DMS 273 (cell line): ENCODE data around the gene APMAP.

Source experiments
- DNase-seq: peaks from one replicate; lab custom pipeline; 2025; ENCODE audit not compliant: unreplicated experiment; lab: John Stamatoyannopoulos, UW

The APMAP gene

DNA sequence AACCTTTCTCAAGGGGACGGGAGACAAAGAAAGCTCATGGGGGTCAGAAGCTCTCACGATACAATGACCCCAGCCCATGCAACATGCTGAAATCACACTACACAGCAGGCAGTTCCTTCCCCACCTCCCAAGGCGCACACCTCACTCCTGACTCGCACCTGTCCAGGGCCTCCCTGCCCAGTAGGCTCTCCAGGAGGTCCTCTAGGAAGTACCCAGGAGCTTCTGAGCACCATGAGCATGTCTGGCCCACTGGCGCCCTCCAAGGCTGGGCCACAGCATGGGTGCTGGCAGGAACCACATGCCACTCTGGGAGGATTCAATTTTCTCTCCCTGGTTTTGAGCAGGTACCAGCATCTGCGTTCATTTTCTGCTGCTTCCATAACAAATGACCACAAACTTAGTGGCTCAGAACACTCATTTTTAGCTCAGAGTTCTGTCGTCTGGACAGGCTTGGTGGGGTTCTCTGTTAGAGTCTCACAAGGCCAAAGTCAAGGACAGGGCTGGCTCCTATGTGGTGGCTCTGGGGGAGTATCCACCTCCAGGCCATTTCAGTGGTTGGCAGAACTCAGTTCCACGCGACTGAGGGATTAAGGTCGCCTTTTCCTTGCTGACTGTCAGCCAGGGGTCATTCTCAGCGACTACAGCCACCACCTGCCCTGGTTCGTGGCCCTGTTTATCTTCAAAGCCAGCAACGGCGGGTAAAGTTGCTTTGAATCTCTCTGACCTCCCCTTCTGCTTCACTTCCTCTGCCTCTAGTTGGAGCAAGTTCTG is 32.7 kb upstream of the APMAP start:
- no peak for DNase-seq

GRCh38 chr20:25024171-25024570 is 31.6 kb upstream of the APMAP start:
- no peak for DNase-seq

DNA sequence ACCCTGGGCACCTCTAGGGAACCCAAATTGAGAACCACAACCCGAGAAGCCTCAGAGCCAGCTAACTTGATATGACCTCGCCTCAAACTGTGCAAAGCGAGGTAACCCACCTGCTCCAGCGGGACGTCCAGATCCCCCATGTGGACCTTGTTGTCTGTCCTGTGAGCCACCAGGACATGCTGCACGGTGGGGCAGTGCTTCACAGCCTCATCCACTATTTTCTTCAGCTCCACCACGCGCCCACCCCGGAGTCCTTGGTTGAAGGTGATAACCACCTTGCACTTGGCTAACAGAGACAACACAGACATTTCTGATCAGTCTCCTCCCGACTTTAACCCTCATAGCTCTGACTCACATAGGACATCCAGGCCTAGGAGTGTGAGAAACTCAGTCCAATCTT is 30.8 kb upstream of the APMAP start:
- no peak for DNase-seq

DNA sequence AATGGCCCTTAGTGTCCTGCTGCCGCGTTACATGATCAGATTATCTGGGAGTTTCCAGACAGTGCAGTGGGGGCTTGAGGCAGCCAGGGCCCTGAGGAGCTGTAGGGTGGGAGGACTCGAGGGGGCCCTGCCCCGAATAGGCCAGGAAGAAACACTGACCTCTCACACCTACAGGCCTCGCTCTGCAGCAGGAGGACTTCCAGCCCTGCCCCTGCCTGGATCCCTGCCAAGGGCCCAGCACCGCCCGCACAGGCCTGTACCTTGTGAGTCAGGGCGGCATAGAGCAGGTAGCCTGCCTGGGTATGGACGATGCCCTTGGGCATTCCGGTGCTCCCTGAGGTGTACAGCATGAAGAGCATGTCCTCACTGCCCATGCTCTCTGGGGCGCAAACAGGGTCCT is 30.1 kb upstream of the APMAP start:
- DNase-seq = no peak

DNA sequence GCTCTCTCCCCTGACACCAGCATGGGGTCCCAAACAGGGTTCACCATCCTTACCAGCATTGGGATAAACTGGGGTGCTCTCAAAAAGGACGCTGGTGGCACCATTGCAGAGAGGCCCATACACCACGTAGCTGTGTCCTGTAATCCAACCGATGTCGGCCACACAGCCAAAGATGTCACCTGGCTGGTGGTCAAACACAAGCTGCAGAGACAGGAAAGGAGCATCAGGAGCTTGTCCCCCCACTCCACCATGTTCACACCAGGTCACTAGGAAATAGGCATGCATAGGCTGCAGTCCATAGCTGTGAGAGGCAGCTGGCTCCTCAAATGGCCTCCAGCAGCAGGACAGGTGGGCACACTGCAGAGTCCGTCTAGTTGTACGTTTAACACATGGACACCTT is 28.8 kb upstream of the APMAP start:
- DNase-seq = no peak

DNA sequence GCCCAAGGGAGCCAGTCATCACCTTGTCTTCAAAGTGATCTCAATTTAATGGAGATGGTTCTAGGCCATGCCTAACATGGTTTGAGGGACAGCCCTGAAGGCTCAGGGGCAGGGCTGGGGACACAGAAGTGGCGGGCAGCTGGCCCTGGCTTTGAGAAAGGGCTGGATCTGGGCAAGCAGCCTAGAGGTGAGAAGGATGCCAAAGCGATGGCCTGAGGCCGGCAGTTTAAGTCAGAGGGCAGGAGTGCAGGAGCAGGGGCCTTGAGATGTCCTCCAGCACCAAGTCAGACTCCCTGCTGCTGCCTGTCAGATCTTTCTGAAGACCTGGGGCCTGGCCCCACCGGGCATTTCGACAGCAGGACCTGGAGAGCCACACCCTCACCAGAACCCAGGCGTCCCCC is 28.4 kb upstream of the APMAP start:
- DNase-seq = no peak

- no peak for DNase-seq
These were observed 27.8 kb upstream of the APMAP start for GRCh38 chr20:25020345-25020744.

DNA sequence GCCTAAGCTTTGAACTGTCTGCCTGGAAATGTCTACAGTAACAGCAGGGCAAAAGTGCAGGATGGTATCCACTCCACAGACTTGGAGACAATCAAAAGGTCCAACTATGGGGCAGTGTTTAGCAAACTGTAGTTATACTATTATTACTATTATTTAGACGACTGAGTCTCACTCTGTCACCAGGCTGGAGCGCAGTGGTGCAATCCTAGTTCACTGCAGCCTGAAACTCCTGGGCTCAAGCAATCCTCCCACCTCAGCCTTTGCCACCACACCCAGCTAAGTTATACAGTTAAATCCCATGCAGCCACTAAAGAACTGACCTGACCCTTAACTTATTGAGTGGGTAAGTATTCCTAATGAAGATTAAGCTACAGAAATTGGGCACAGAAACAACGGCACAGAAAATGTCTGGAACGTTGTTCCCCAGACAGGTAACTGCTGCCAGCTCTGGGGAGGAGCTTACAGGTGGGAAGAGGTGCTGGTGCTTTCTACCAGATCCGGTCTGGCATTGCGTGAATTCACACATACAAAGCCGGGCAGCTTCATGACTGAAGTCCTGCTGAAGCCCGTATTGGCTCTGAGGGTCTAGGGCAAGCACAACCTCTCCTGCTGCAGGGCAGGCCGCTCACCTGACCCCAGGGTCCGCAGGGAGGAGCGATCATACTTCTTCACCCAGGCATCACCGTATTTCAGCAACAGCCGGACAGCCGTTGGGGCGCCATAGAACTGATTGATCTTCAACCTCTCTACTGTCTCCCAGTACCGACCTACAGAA is 27.0 kb upstream of the APMAP start:
- DNase-seq = no peak

- no peak for DNase-seq
These were observed 26.3 kb upstream of the APMAP start for GRCh38 chr20:25018841-25019240.

GRCh38 chr20:25018425-25018824 is 25.9 kb upstream of the APMAP start:
- DNase-seq = no peak

- DNase-seq = no peak
These were observed 24.8 kb upstream of the APMAP start for GRCh38 chr20:25017257-25017803.

DNA sequence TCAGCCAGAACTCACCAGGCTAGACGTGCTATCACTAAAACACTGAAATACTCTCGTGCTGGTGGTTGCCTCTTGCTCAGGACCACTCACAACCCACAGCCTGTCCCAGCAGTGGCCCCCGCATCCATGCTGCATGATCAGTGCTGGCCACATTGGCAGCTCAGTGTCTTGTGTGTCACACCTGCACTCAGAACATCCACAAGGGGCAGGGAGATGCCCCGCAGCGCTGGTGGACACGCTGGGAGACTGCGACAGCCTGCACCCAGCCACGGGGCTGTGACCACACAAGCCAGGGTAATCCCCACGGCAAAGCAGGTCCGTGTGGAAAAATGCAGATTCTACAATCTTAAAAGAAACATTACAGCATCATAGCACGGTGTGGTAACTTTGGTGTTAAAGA is 23.9 kb upstream of the APMAP start:
- DNase-seq = no peak

DNA sequence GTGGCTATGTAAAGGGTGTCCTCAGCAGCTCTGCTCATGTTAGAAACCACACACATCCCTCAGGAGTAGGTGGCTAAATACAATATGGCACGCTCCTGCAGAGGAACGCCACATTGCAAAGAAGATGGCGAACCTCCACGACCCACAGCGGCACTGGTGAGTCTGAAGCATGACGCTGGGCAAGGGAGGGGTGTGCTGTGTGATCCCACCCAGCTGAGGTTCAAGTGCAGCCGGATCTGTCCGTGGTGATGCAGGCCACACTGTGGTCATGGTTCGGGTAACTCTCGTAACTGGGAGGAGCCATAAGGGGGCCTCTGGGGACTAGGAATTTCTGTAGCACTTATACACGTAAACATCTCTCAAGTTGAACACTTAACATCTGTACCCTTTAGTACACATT is 23.4 kb upstream of the APMAP start:
- DNase-seq = no peak

DNA sequence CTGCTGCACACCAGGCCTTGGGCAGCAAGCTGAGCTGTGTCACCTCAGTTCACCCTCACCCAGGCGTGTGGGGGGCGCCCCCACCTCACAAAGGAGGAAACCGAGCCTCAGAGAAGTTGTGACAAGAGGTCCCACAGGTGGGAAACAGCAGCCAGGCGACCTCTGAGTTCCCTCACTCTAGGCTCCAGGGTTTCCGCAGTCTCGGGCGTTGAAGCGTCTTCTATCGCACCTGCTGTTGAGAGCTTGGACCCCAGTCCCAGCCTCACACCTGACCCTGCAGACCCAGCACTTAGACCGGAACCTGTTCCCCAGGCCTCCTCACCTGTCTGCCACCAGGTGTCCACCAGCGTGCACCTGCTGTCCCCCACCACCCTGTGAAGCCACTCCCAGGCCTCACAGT is 22.3 kb upstream of the APMAP start:
- no peak for DNase-seq

DNA sequence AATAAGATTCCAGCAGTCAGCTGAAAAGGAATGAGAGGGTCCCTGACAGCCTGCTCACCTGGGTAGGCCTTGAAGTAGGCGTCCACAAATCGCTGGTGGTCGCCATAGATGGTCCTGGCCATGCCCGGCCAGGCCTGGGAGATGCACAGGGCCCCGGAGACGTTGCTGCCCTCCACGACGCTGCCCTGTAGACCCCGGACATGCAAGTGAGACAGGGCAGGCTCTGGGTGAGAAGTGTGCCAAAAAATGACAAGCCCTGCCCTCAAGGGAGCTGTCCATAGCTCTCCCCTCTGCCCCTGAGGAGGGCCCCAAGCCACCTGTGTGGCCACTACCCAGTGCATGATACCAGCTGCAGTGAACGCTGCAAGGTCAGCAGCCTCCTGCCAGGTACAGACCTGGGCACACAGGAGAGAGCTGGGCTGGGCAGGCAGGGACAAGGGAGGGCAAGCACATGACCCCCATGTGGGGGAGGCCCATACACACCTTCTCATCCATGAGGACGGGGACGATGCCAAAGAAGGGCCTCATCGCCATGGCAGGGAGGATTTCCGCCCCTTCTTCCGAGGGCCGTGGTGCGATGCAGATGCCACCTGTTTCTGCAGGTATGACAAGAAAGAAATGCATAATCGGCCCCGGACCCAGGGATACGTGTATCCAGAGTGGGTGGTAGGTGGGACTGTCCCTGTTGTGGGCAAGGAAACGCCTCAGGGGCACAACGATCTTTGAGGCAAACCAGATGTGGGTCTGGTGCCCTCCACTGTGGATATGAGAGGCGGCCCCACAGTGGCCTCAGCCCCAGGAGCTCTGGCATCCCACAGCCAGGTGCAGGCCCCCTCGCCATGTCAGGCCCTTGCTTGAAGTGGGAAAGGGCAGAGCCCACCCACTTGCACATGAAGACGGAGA is 21.2 kb upstream of the APMAP start:
- no peak for DNase-seq

DNA sequence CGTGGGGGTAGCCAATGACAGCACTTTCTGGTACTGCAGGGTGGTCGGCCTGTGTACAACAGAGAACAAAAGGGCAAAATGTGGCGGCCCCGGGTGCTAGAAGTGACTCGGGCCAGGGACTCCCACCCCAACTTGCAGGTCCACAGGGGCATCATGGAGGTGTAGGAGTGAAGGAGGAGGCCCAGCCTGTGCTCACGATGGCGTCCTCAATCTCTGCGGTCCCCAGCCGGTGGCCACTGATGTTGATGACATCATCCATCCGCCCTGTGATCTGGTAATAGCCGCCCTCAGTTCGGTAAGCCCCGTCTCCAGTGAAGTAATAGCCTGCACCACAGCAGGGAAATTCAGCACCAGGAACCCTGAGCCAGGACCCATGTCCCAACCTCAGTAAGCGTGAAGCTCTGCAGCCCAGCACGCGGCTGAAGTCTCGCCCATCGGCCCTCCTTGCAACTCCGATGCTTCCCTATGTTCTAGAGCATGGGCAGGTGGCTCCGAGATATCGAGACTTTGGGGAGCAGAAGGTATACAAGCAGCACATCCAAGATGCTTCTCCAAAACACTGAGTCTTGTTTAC is 20.2 kb upstream of the APMAP start:
- no peak for DNase-seq

GRCh38 chr20:25011831-25012241 is 19.3 kb upstream of the APMAP start:
- DNase-seq = no peak

DNA sequence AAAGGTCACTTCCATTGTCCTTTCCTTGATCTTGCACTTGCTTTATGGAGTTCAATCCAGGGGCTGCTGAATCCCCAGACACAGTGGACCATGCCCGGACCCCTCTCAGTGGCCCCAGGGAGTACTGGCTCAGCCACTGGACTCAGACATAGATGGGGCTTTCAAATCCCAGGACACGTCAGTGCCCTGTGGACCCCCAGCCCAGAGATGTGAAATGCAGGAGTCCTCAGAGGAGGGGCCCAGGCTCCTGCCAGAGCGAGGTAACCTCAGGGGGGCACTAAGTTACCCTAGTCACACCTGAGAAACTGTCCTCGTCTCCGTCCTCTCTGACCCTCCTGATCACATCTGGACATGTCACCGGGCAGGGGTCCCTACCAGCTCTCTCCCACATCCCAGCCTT is 18.7 kb upstream of the APMAP start:
- no peak for DNase-seq

GRCh38 chr20:25009218-25010145 is 16.9 kb upstream of the APMAP start:
- DNase-seq = no peak
